CD14-positive monocyte (primary cell): ENCODE measurements around the gene GINS2. TPM values are rescaled to one million over a fixed set of nuclear protein-coding genes. Genes with fewer than 3 reads are reported as not detected.
A peak's percentile ranks its signal among the peaks of the same experiment; 100 is the strongest.

ENCODE experiments used
- DNase-seq, 3 donors: peaks; one replicate each; pipeline ENCODE4 v3.0.0-alpha.2; 2011 to 2022
- H2AFZ ChIP-seq: 2 replicates; pipeline ENCODE4 v1.6.0; 2012; ENCODE audit warnings: mild to moderate bottlenecking, low read depth, low read length, inconsistent platforms; ENCODE audit not compliant: insufficient read depth, poor library complexity, severe bottlenecking
- H3K27ac ChIP-seq, 2 donors: 1 replicate in 1 of 2; 2 replicates in 1 of 2; pipeline ENCODE4 v1.5.1; 2012 to 2013; ENCODE audit warnings: low read length in 2 of 2, control low read depth in 1 of 2, inconsistent platforms in 1 of 2, low read depth in 1 of 2, mild to moderate bottlenecking in 1 of 2
- H3K27me3 ChIP-seq, 2 donors: one replicate each; pipeline versions ENCODE4 v1.6.0 to v1.6.1; 2011 to 2013; ENCODE audit warnings: low read length in 2 of 2; ENCODE audit not compliant: control insufficient read depth in 2 of 2, insufficient read depth in 2 of 2
- H3K36me3 ChIP-seq, 2 donors: replicated peaks in 1 of 2; 1 replicate in 1 of 2; 2 replicates in 1 of 2; pipeline versions ENCODE4 v1.5.1 to v1.6.1; 2012 to 2013; ENCODE audit warnings: low read length in 2 of 2, control low read depth in 1 of 2, inconsistent platforms in 1 of 2, mild to moderate bottlenecking in 1 of 2; ENCODE audit not compliant: insufficient read depth in 2 of 2, control insufficient read depth in 1 of 2
- H3K4me1 ChIP-seq, 2 donors: 1 replicate in 1 of 2; 2 replicates in 1 of 2; pipeline versions ENCODE4 v1.5.1 to v1.6.1; 2012 to 2013; ENCODE audit warnings: low read length in 2 of 2, control low read depth in 1 of 2, inconsistent platforms in 1 of 2, mild to moderate bottlenecking in 1 of 2, moderate library complexity in 1 of 2; ENCODE audit not compliant: insufficient read depth in 2 of 2, control insufficient read depth in 1 of 2
- H3K4me2 ChIP-seq: replicated peaks from 2 replicates; pipeline ENCODE3; 2012; ENCODE audit warnings: low read length, moderate library complexity, mild to moderate bottlenecking; ENCODE audit not compliant: poor library complexity, severe bottlenecking; ENCODE audit errors: extremely low read depth
- H3K4me3 ChIP-seq, 3 experiments: fragments of 200-600 bp in 1 of 3; sonication (generic) in 1 of 3; replicated peaks in 1 of 3; 1 replicate in 2 of 3; 2 replicates in 1 of 3; pipeline ENCODE4 v1.5.1; 2011 to 2013; ENCODE audit warnings: low read length in 3 of 3, mild to moderate bottlenecking in 3 of 3, control low read depth in 2 of 3, low read depth in 2 of 3, inconsistent platforms in 1 of 3, moderate library complexity in 1 of 3
- H3K79me2 ChIP-seq: 2 replicates; pipeline ENCODE4 v1.6.0; 2012; ENCODE audit warnings: mild to moderate bottlenecking, control low read depth, inconsistent platforms, low read length, moderate library complexity; ENCODE audit not compliant: insufficient read depth
- H3K9ac ChIP-seq: 2 replicates; pipeline ENCODE4 v1.6.0; 2017; ENCODE audit warnings: low read length, mild to moderate bottlenecking; ENCODE audit not compliant: insufficient read depth, poor library complexity, severe bottlenecking
- H3K9me3 ChIP-seq, 2 donors: replicated peaks in 1 of 2; 1 replicate in 1 of 2; 2 replicates in 1 of 2; pipeline versions ENCODE4 v1.5.1 to v1.6.1; 2012 to 2013; ENCODE audit warnings: low read length in 2 of 2, control low read depth in 1 of 2; ENCODE audit not compliant: control insufficient read depth in 1 of 2, insufficient read depth in 1 of 2
- H4K20me1 ChIP-seq: 2 replicates; pipeline ENCODE4 v1.6.0; 2012; ENCODE audit warnings: mild to moderate bottlenecking, low read length, control low read depth, moderate library complexity; ENCODE audit not compliant: insufficient read depth
- H3K27ac Mint-ChIP-seq, 7 donors: one replicate each; pipeline ENCODE4 v1.8.0; 2020; ENCODE audit warnings: mild to moderate bottlenecking in 7 of 7, mixed read lengths in 7 of 7, moderate library complexity in 6 of 7, inconsistent platforms in 2 of 7
- H3K27me3 Mint-ChIP-seq, 3 donors: one replicate each; pipeline ENCODE4 v1.8.0; 2021 to 2022; ENCODE audit warnings: low read depth in 3 of 3, mild to moderate bottlenecking in 3 of 3, mixed read lengths in 3 of 3, moderate library complexity in 3 of 3, inconsistent platforms in 1 of 3
- H3K36me3 Mint-ChIP-seq, 2 donors: one replicate each; pipeline ENCODE4 v1.8.0; 2020; ENCODE audit warnings: mixed read lengths in 2 of 2, inconsistent platforms in 1 of 2, mild to moderate bottlenecking in 1 of 2
- H3K4me1 Mint-ChIP-seq: one replicate; pipeline ENCODE4 v1.8.0; 2020; ENCODE audit warnings: mild to moderate bottlenecking, mixed read lengths
- H3K4me3 Mint-ChIP-seq, 2 donors: one replicate each; pipeline ENCODE4 v1.8.0; 2020; ENCODE audit warnings: mild to moderate bottlenecking in 2 of 2, mixed read lengths in 2 of 2, moderate library complexity in 1 of 2
- H3K9me3 Mint-ChIP-seq, 7 donors: one replicate each; pipeline ENCODE4 v1.8.0; 2020 to 2022; ENCODE audit warnings: mixed read lengths in 7 of 7, mild to moderate bottlenecking in 6 of 7, moderate library complexity in 6 of 7, inconsistent platforms in 2 of 7
- WGBS: methylation state at CpG from one replicate; pipeline ENCODE4 v1.1.5; 2013; ENCODE audit warnings: missing lambda C conversion rate; ENCODE audit not compliant: insufficient coverage; 5-methylcytosine and 5-hydroxymethylcytosine counted together
- intact Hi-C, 2 donors: fragments of 100-400 bp; cut with micrococcal nuclease; formaldehyde crosslinking; loops; one replicate each; pipeline versions ENCODE4 v1.15.0 to v1.15.1; 2023
- polyA plus RNA-seq, 3 donors: library from polyadenylated mRNA; depleted of rRNA in 1 of 3; unstranded in 2 of 3; stranded (reverse) in 1 of 3; fragments of 300-500 nt in 2 of 3; fragments of >200 nt in 1 of 3; fragmentation: Illumina TruSeq in 2 of 3; gene quantifications; 1 replicate in 2 of 3; 2 replicates in 1 of 3; pipeline ENCODE4 v1.2.3, GENCODE V29; 2012 to 2021
- TF ChIP-seq, protein P1 (sequence below): fragments of 200-600 bp; IDR thresholded peaks from one replicate; pipeline ENCODE4 v1.8.0; 2022; ENCODE audit warnings: antibody characterized with exemption, mild to moderate bottlenecking

The GINS2 gene
- polyA plus RNA-seq, 3 donors: 0.13 to 0.28 TPM; not detected in 1

DNA sequence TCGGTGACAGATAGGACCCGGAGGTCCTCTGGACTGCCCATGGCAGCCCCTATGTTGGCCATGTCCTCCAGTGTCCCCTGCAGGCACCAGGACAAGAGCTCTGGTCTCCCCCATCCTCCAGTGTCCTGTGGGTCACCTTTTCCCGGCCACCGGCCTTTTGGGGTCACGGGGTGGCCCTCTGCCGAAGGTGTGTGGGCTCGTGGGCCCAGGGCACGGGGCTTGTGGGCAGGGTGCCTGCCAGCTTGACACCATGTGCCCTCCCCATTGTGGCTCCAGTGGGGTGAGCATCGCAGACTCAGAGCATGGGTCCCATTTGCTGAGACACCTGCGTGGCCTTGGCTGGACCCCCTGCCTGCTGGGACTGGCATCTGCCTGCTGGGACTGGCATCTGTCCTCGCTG, 57.5 kb downstream of the GINS2 start:
- Histone ChIP-seq H3K4me3 (no peak overlapping the region), H4K20me1 (peaks cover 98% of the 10 kb centered on the region), H3K27me3 (no peaks in the 10 kb centered on the region), H3K4me1 (no peaks in the 10 kb centered on the region), H3K36me3 (peaks cover 27 to 50% of the 10 kb centered on the region in 2 donors), H3K9ac (no peak overlapping the region), H3K4me2 (no peak overlapping the region), H2AFZ (no peak overlapping the region), H3K27ac (no peak overlapping the region), H3K9me3 (peaks cover 14 to 24% of the 10 kb centered on the region in 2 donors), H3K79me2 (peaks cover 98% of the 10 kb centered on the region)
- TF ChIP-seq, protein P1, sequence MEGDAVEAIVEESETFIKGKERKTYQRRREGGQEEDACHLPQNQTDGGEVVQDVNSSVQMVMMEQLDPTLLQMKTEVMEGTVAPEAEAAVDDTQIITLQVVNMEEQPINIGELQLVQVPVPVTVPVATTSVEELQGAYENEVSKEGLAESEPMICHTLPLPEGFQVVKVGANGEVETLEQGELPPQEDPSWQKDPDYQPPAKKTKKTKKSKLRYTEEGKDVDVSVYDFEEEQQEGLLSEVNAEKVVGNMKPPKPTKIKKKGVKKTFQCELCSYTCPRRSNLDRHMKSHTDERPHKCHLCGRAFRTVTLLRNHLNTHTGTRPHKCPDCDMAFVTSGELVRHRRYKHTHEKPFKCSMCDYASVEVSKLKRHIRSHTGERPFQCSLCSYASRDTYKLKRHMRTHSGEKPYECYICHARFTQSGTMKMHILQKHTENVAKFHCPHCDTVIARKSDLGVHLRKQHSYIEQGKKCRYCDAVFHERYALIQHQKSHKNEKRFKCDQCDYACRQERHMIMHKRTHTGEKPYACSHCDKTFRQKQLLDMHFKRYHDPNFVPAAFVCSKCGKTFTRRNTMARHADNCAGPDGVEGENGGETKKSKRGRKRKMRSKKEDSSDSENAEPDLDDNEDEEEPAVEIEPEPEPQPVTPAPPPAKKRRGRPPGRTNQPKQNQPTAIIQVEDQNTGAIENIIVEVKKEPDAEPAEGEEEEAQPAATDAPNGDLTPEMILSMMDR: no peak
- H3K36me3 Mint-ChIP-seq: peaks cover 25 to 40% of the 10 kb centered on the region in 2 donors
- DNase-seq: no peak
- H3K27me3 Mint-ChIP-seq: peaks cover 0 to 1% (median 0%) of the 10 kb centered on the region in 3 donors
- H3K27ac Mint-ChIP-seq: no peak overlapping the region
- no peaks in the 10 kb centered on the region for H3K4me1 Mint-ChIP-seq
- no peak overlapping the region for H3K4me3 Mint-ChIP-seq
- WGBS: 96% methylated on average over 11 of the region's 11 CpGs
- intact Hi-C loops: no loop called here
- H3K9me3 Mint-ChIP-seq: peaks cover 11 to 22% (median 20%) of the 10 kb centered on the region in 7 donors

DNA sequence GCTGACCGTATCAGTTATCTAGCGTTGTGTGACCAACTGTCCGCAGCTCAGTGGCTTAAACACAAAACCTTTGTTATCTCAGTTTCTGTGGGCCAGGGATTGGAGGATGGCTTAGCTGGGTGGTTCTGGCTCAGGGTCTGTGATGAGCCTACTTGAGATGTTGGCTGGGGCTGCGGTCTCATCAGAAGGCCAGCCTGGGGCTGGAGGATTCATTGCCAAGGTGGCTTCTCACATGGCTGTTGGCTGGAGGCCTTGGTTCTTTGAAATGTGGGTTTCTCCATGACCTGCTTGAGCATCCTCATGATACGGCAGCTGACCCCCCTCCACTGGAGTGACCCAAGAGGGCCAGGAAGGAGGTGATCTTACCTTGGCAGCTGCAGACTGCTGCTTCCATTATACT, 58.9 kb downstream of the GINS2 start:
- Mint-ChIP-seq H3K27me3 (peaks cover 0 to 1% (median 0%) of the 10 kb centered on the region in 3 donors), H3K9me3 (peaks cover 11 to 22% (median 20%) of the 10 kb centered on the region in 7 donors), H3K4me3 (no peak overlapping the region), H3K4me1 (no peaks in the 10 kb centered on the region), H3K27ac (peak overlapping the region in 1 of 7 donors; percentile 15), H3K36me3 (peaks cover 26 to 42% of the 10 kb centered on the region in 2 donors)
- H3K9me3 ChIP-seq: peaks cover 14 to 24% of the 10 kb centered on the region in 2 donors
- peaks cover 22 to 43% of the 10 kb centered on the region in 2 donors for H3K36me3 ChIP-seq
- no peak overlapping the region for H2AFZ ChIP-seq
- intact Hi-C loops: no loop called here
- no peak overlapping the region for H3K27ac ChIP-seq
- no peaks in the 10 kb centered on the region for H3K4me1 ChIP-seq
- H3K79me2 ChIP-seq: peaks cover 98% of the 10 kb centered on the region
- WGBS: 100% methylated on average over 3 of the region's 5 CpGs
- DNase-seq: no peak
- H4K20me1 ChIP-seq: peaks cover 98% of the 10 kb centered on the region
- no peak overlapping the region for H3K4me2 ChIP-seq
- TF ChIP-seq, protein P1: no peak
- no peaks in the 10 kb centered on the region for H3K27me3 ChIP-seq
- no peak overlapping the region for H3K9ac ChIP-seq
- no peak overlapping the region for H3K4me3 ChIP-seq
